PC-9 (cell line): ENCODE measurements around the gene LSG1.

ENCODE experiments used
- EZH2 ChIP-seq: fragments of 200-600 bp; sonication (generic); IDR thresholded peaks from 2 replicates; pipeline ENCODE4 v1.8.0; 2017; ENCODE audit warnings: antibody characterized with exemption, low read depth
- TF ChIP-seq, protein P1 (sequence below): fragments of 200-600 bp; sonication (generic); conservative IDR thresholded peaks from 2 replicates; pipeline ENCODE4 v1.6.1; 2017; ENCODE audit warnings: mixed run types, antibody characterized with exemption, mild to moderate bottlenecking, moderate library complexity

DNA sequence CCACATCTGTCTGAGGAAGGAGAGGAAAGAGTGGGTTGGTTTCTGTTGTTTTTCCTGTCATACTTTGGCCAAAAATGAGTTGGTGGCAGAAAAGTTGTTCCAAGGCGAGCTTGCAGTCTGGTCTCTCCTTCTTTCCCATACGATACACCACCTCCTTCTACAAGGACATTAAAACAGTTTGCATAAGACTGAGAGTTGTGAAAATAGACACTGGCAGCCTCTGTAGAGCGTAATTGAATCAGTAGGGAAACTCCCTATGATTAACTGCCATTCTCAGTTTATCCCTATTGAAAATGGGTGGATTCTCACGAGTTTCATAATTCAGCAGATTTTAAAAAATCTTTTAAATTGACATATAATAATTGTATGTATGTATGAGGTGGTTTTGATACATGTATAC is 3.7 kb upstream of the LSG1 start:
- TF ChIP-seq, protein P1, sequence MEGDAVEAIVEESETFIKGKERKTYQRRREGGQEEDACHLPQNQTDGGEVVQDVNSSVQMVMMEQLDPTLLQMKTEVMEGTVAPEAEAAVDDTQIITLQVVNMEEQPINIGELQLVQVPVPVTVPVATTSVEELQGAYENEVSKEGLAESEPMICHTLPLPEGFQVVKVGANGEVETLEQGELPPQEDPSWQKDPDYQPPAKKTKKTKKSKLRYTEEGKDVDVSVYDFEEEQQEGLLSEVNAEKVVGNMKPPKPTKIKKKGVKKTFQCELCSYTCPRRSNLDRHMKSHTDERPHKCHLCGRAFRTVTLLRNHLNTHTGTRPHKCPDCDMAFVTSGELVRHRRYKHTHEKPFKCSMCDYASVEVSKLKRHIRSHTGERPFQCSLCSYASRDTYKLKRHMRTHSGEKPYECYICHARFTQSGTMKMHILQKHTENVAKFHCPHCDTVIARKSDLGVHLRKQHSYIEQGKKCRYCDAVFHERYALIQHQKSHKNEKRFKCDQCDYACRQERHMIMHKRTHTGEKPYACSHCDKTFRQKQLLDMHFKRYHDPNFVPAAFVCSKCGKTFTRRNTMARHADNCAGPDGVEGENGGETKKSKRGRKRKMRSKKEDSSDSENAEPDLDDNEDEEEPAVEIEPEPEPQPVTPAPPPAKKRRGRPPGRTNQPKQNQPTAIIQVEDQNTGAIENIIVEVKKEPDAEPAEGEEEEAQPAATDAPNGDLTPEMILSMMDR, result no peak
- TF ChIP-seq EZH2, result no peak
